IMR-90 (cell line): ENCODE data around the gene CTPS2. TPM values are rescaled to one million over a fixed set of nuclear protein-coding genes. Genes with fewer than 3 reads are reported as not detected.

ENCODE experiments used
- ATAC-seq: fragments of 200-7000 bp; cut with Tn5 transposase; 2 replicates; pipeline ENCODE4 v1.9.1; 2020; ENCODE audit warnings: low read depth, mild to moderate bottlenecking, moderate library complexity
- BruUV-seq: library from RNA; stranded (reverse); fragments of 400-500 nt; replicated peaks from 2 replicates; lab custom pipeline; 2021; lab: Mats Ljungman, UMichigan
- CTCF ChIA-PET: fragments of 300-600 bp; formaldehyde crosslinking; extraction: SDS; loops from one replicate; lab custom pipeline; 2021; ENCODE audit warnings: antibody characterized with exemption; lab: Yijun Ruan, JAX
- POLR2A ChIA-PET: fragments of 300-600 bp; sonication (Branson Sonifier 250); formaldehyde crosslinking; loops from one replicate; lab custom pipeline; 2022; ENCODE audit warnings: antibody characterized with exemption; ENCODE audit not compliant: unreplicated experiment; lab: Charles Lee
- DNase-seq: peaks from one replicate; pipeline ENCODE4 v3.0.0; 2013
- H2AFZ ChIP-seq: replicated peaks from 2 replicates; pipeline ENCODE3; 2013; ENCODE audit warnings: low read length, mild to moderate bottlenecking; ENCODE audit not compliant: poor library complexity
- H2AK5ac ChIP-seq: 2 replicates; pipeline ENCODE4 v1.6.1; 2013; ENCODE audit warnings: low read depth, low read length, inconsistent platforms
- H2AK9ac ChIP-seq: replicated peaks from 2 replicates; pipeline ENCODE3; 2013; ENCODE audit warnings: mild to moderate bottlenecking, low read depth, low read length, moderate library complexity; ENCODE audit not compliant: poor library complexity
- H2BK120ac ChIP-seq: 2 replicates; pipeline ENCODE4 v1.6.1; 2013; ENCODE audit warnings: low read depth, low read length, inconsistent platforms
- H2BK15ac ChIP-seq: 3 replicates; pipeline ENCODE4 v1.6.1; 2013; ENCODE audit warnings: low read depth, low read length, inconsistent platforms
- H2BK20ac ChIP-seq: 2 replicates; pipeline ENCODE4 v1.6.1; 2013; ENCODE audit warnings: low read depth, mild to moderate bottlenecking, inconsistent platforms, low read length, moderate library complexity
- H2BK5ac ChIP-seq: 2 replicates; pipeline ENCODE4 v1.6.1; 2013; ENCODE audit warnings: mild to moderate bottlenecking, low read depth, low read length, inconsistent platforms; ENCODE audit not compliant: poor library complexity, severe bottlenecking
- H3K14ac ChIP-seq: replicated peaks from 2 replicates; pipeline ENCODE4 v1.6.1; 2013; ENCODE audit warnings: low read depth, low read length, inconsistent platforms
- H3K18ac ChIP-seq: 2 replicates; pipeline ENCODE4 v1.6.1; 2013; ENCODE audit warnings: low read depth, low read length, control low read depth
- H3K23ac ChIP-seq: 2 replicates; pipeline ENCODE4 v1.6.1; 2013; ENCODE audit warnings: low read depth, low read length, inconsistent platforms
- H3K27ac ChIP-seq: 2 replicates; pipeline ENCODE4 v1.5.1; 2013; ENCODE audit warnings: mild to moderate bottlenecking, control low read depth, low read length; ENCODE audit not compliant: insufficient read depth
- H3K27me3 ChIP-seq: 2 replicates; pipeline ENCODE4 v1.6.1; 2013; ENCODE audit warnings: low read length; ENCODE audit not compliant: control insufficient read depth, insufficient read depth
- H3K36me3 ChIP-seq: 2 replicates; pipeline ENCODE4 v1.6.1; 2013; ENCODE audit warnings: low read length, mixed read lengths; ENCODE audit not compliant: control insufficient read depth, insufficient read depth
- H3K4ac ChIP-seq: 2 replicates; pipeline ENCODE4 v1.6.1; 2013; ENCODE audit warnings: low read depth, low read length, inconsistent platforms
- H3K4me1 ChIP-seq: 2 replicates; pipeline ENCODE4 v1.6.1; 2013; ENCODE audit warnings: low read length, mixed read lengths; ENCODE audit not compliant: control insufficient read depth, insufficient read depth
- H3K4me2 ChIP-seq: 2 replicates; pipeline ENCODE4 v1.6.1; 2013; ENCODE audit warnings: low read depth, mild to moderate bottlenecking, control low read depth, low read length, moderate library complexity
- H3K4me3 ChIP-seq: 2 replicates; pipeline ENCODE4 v1.5.1; 2013; ENCODE audit warnings: low read depth, mild to moderate bottlenecking, control low read depth, low read length, moderate library complexity; ENCODE audit not compliant: insufficient read depth
- H3K56ac ChIP-seq: 2 replicates; pipeline ENCODE4 v1.6.1; 2013; ENCODE audit warnings: low read length, inconsistent platforms; ENCODE audit not compliant: insufficient read depth; ENCODE audit errors: extremely low read depth
- H3K79me1 ChIP-seq, 2 experiments: 2 replicates each; pipeline ENCODE4 v1.6.1; 2013; ENCODE audit warnings: low read length in 2 of 2, inconsistent platforms in 1 of 2, low read depth in 1 of 2
- H3K9ac ChIP-seq: 2 replicates; pipeline ENCODE4 v1.6.1; 2013; ENCODE audit warnings: low read depth, low read length, control low read depth
- H3K9me1 ChIP-seq: 2 replicates; pipeline ENCODE4 v1.6.1; 2013; ENCODE audit warnings: low read length, inconsistent platforms; ENCODE audit not compliant: insufficient read depth
- H3K9me3 ChIP-seq: 2 replicates; pipeline ENCODE4 v1.6.1; 2013; ENCODE audit warnings: low read length; ENCODE audit not compliant: control insufficient read depth, insufficient read depth
- H4K20me1 ChIP-seq: 2 replicates; pipeline ENCODE4 v1.6.1; 2013; ENCODE audit warnings: low read length, inconsistent platforms; ENCODE audit not compliant: insufficient read depth
- H4K5ac ChIP-seq: 2 replicates; pipeline ENCODE4 v1.6.1; 2013; ENCODE audit warnings: mild to moderate bottlenecking, low read depth, low read length, control low read depth
- H4K8ac ChIP-seq, 2 experiments: 2 replicates each; pipeline ENCODE4 v1.6.1; 2013; ENCODE audit warnings: low read depth in 2 of 2, low read length in 2 of 2, control low read depth in 1 of 2, inconsistent platforms in 1 of 2
- H4K91ac ChIP-seq: 2 replicates; pipeline ENCODE4 v1.6.1; 2013; ENCODE audit warnings: low read depth, low read length, inconsistent platforms; ENCODE audit not compliant: insufficient read depth
- BHLHE40 ChIP-seq: fragments of 150-350 bp; IDR thresholded peaks from 2 replicates; pipeline ENCODE4 v1.6.1; 2016; ENCODE audit warnings: mild to moderate bottlenecking, low read depth, low read length
- CEBPB ChIP-seq: IDR thresholded peaks from 2 replicates; pipeline ENCODE4 v1.6.1; 2012; ENCODE audit warnings: low read depth, low read length, improper control_type of control experiment
- CHD1 ChIP-seq: IDR thresholded peaks from 2 replicates; pipeline ENCODE4 v1.6.1; 2012; ENCODE audit warnings: low read depth, low read length, improper control_type of control experiment
- CTCF ChIP-seq: conservative IDR thresholded peaks from 2 replicates; pipeline ENCODE4 v1.5.1; 2012; ENCODE audit warnings: mild to moderate bottlenecking, low read depth, low read length, improper control_type of control experiment
- ELK1 ChIP-seq: fragments of 150-350 bp; IDR thresholded peaks from 2 replicates; pipeline ENCODE4 v1.6.1; 2016; ENCODE audit warnings: low read depth, mild to moderate bottlenecking, low read length, moderate library complexity, borderline replicate concordance
- FOS ChIP-seq: fragments of 150-350 bp; IDR thresholded peaks from 2 replicates; pipeline ENCODE4 v1.6.1; 2016; ENCODE audit warnings: low read depth, low read length
- MAFK ChIP-seq: IDR thresholded peaks from 2 replicates; pipeline ENCODE4 v1.6.1; 2012; ENCODE audit warnings: low read depth, low read length, improper control_type of control experiment
- MAZ ChIP-seq: IDR thresholded peaks from 2 replicates; pipeline ENCODE4 v1.6.1; 2012; ENCODE audit warnings: low read depth, mild to moderate bottlenecking, low read length, improper control_type of control experiment, moderate library complexity, borderline replicate concordance
- MXI1 ChIP-seq: IDR thresholded peaks from 2 replicates; pipeline ENCODE4 v1.6.1; 2012; ENCODE audit warnings: low read depth, mild to moderate bottlenecking, low read length, moderate library complexity, borderline replicate concordance
- NFE2L2 ChIP-seq: fragments of 150-350 bp; IDR thresholded peaks from 2 replicates; pipeline ENCODE4 v1.6.1; 2016; ENCODE audit warnings: low read depth, mild to moderate bottlenecking, low read length
- POLR2A ChIP-seq: IDR thresholded peaks from 2 replicates; pipeline ENCODE4 v1.6.1; 2012; ENCODE audit warnings: mild to moderate bottlenecking, low read depth, low read length
- RAD21 ChIP-seq: IDR thresholded peaks from 2 replicates; pipeline ENCODE4 v1.6.1; 2012; ENCODE audit warnings: low read length, improper control_type of control experiment
- RCOR1 ChIP-seq: IDR thresholded peaks from 2 replicates; pipeline ENCODE4 v1.6.1; 2012; ENCODE audit warnings: mild to moderate bottlenecking, low read length, improper control_type of control experiment; ENCODE audit not compliant: insufficient replicate concordance
- RFX5 ChIP-seq: IDR thresholded peaks from 2 replicates; pipeline ENCODE4 v1.8.0; 2012; ENCODE audit warnings: low read depth, mild to moderate bottlenecking, low read length, moderate library complexity
- SMC3 ChIP-seq: fragments of 150-350 bp; IDR thresholded peaks from 2 replicates; pipeline ENCODE4 v1.6.1; 2016; ENCODE audit warnings: low read depth, mild to moderate bottlenecking, antibody characterized with exemption, low read length, moderate library complexity
- USF2 ChIP-seq: fragments of 150-350 bp; IDR thresholded peaks from 2 replicates; pipeline ENCODE4 v1.6.1; 2017; ENCODE audit warnings: mild to moderate bottlenecking, antibody characterized with exemption, low read length, low read depth
- WGBS, 2 experiments: methylation state at CpG; one replicate each; pipeline versions ENCODE4 v1.1.5 to v1.1.7; 2013; ENCODE audit warnings: missing lambda C conversion rate in 2 of 2; ENCODE audit not compliant: insufficient read length in 1 of 2; ENCODE audit errors: extremely low coverage in 2 of 2; 5-methylcytosine and 5-hydroxymethylcytosine counted together
- dilution Hi-C: fragments of 300-500 bp; cut with HindIII; formaldehyde crosslinking; loops from one replicate; pipeline ENCODE4 v1.14.3; 2018; ENCODE audit warnings: low sequenced_read_pairs; ENCODE audit not compliant: unreplicated experiment
- in situ Hi-C: fragments of 300-500 bp; cut with MboI; formaldehyde crosslinking; loops from 3 replicates; pipeline ENCODE4 v1.14.3; 2019; ENCODE audit warnings: low sequenced_read_pairs, inconsistent platforms, mixed read lengths
- intact Hi-C: fragments of 100-400 bp; cut with micrococcal nuclease; formaldehyde crosslinking; loops from 2 replicates; pipeline ENCODE4 v1.10.0; 2022
- polyA plus RNA-seq, 3 experiments: library from polyadenylated mRNA; depleted of rRNA; stranded (reverse); fragments of >200 nt; gene quantifications; 2 replicates each; pipeline ENCODE4 v1.2.3, GENCODE V29; 2012; ENCODE audit warnings: low replicate concordance in 1 of 3
- total RNA-seq: library from RNA; depleted of rRNA; stranded (reverse); fragments of >200 nt; gene quantifications from 2 replicates; pipeline ENCODE4 v1.2.3, GENCODE V29; 2012

Gene CTPS2
- total and polyA plus RNA-seq, 2 of the 4 experiments (the other 2 are of a cell fraction), result 6.0 to 13.1 TPM

GRCh38 chrX:16594490-16594889 is 118.0 kb downstream of the CTPS2 start:
- Histone ChIP-seq H2AK5ac (no peak overlapping the region), H3K79me1 (no peaks in the 10 kb centered on the region), H3K9me3 (no peaks in the 10 kb centered on the region), H3K9ac (no peak overlapping the region), H2BK15ac (no peak overlapping the region), H2AFZ (no peak overlapping the region), H3K18ac (no peak overlapping the region), H3K56ac (no peak overlapping the region), H4K20me1 (no peaks in the 10 kb centered on the region), H4K5ac (no peak overlapping the region), H4K8ac (no peak overlapping the region), H3K4me3 (no peak overlapping the region), H3K36me3 (peaks cover 1% of the 10 kb centered on the region), H3K27me3 (no peaks in the 10 kb centered on the region; the same call in 1 of the 2 replicates), H2BK5ac (no peak overlapping the region), H4K91ac (no peak overlapping the region), H3K4me1 (peaks cover 2% of the 10 kb centered on the region; the same call in 1 of the 2 replicates), H2BK120ac (no peak overlapping the region), H3K14ac (no peak overlapping the region), H2AK9ac (no peak overlapping the region), H3K27ac (no peak overlapping the region), H3K4ac (no peak overlapping the region), H3K23ac (no peak overlapping the region), H3K9me1 (no peaks in the 10 kb centered on the region), H3K4me2 (no peak overlapping the region), H2BK20ac (no peak overlapping the region)
- ATAC-seq, result no peak
- CTCF ChIA-PET, result no interaction called here
- dilution Hi-C loops, result no loop called here
- intact Hi-C loops, result no loop called here
- in situ Hi-C loops, result no loop called here
- POLR2A ChIA-PET, result no interaction called here
- WGBS, 2 experiments, result 100% methylated on average over 1 of the region's 3 CpGs; no CpG with 5 or more reads in 1 of the 2 experiments
- TF ChIP-seq ELK1, result no peak
- TF ChIP-seq CTCF, result no peak
- TF ChIP-seq BHLHE40, result no peak
- TF ChIP-seq POLR2A, result no peak
- TF ChIP-seq RFX5, result no peak
- no peak for TF ChIP-seq CEBPB
- TF ChIP-seq RCOR1, result no peak
- TF ChIP-seq FOS, result no peak
- no peak for TF ChIP-seq MAFK
- no peak for TF ChIP-seq CHD1
- no peak for TF ChIP-seq RAD21
- no peak for TF ChIP-seq NFE2L2
- TF ChIP-seq SMC3, result no peak
- TF ChIP-seq MAZ, result no peak
- no peak for TF ChIP-seq MXI1
- TF ChIP-seq USF2, result no peak
- DNase-seq, result no peak
- BruUV-seq, result no TSS peak
